Keratinocyte (primary cell): ENCODE data around the gene VOPP1. TPM values are rescaled to one million over a fixed set of nuclear protein-coding genes. Genes with fewer than 3 reads are reported as not detected.

Experiments used
- DNase-seq: peaks from one replicate; pipeline ENCODE4 v3.0.0-alpha.2; 2011; ENCODE audit warnings: low read depth, missing footprints, low spot score
- FAIRE-seq: peaks from 2 replicates; lab custom pipeline; 2011; peaks lifted over from hg19 to GRCh38; lab: Jason Lieb, UNC
- H2AFZ ChIP-seq: 2 replicates; pipeline ENCODE4 v1.6.0; 2012; ENCODE audit warnings: low read length, control low read depth, inconsistent platforms; ENCODE audit not compliant: control insufficient read depth
- H3K27ac ChIP-seq: 2 replicates; pipeline ENCODE4 v1.5.1; 2011; ENCODE audit warnings: low read length; ENCODE audit not compliant: control insufficient read depth, insufficient read depth
- H3K27me3 ChIP-seq: 3 replicates; pipeline ENCODE4 v1.6.0; 2011; ENCODE audit warnings: low read length; ENCODE audit not compliant: control insufficient read depth, insufficient read depth; ENCODE audit errors: extremely low read depth
- H3K36me3 ChIP-seq, 2 experiments: 2 replicates in 1 of 2; 3 replicates in 1 of 2; pipeline ENCODE4 v1.5.1; 2011; ENCODE audit warnings: low read length in 2 of 2, mild to moderate bottlenecking in 1 of 2; ENCODE audit not compliant: control insufficient read depth in 2 of 2, insufficient read depth in 2 of 2; ENCODE audit errors: extremely low read depth in 1 of 2
- H3K4me1 ChIP-seq: 3 replicates; pipeline ENCODE4 v1.5.1; 2011; ENCODE audit warnings: low read length; ENCODE audit not compliant: control insufficient read depth, insufficient read depth; ENCODE audit errors: extremely low read depth
- H3K4me2 ChIP-seq: 3 replicates; pipeline ENCODE4 v1.6.0; 2011; ENCODE audit warnings: low read depth, low read length; ENCODE audit not compliant: control insufficient read depth, insufficient read depth; ENCODE audit errors: extremely low read depth
- H3K4me3 ChIP-seq, 3 experiments: fragments of 200-600 bp in 1 of 3; sonication (generic) in 1 of 3; 2 replicates in 2 of 3; 3 replicates in 1 of 3; pipeline ENCODE4 v1.5.1; 2011 to 2016; ENCODE audit warnings: low read length in 3 of 3, mild to moderate bottlenecking in 3 of 3, control low read depth in 2 of 3, inconsistent platforms in 1 of 3, low read depth in 1 of 3, mixed read lengths in 1 of 3, mixed run types in 1 of 3, moderate library complexity in 1 of 3; ENCODE audit not compliant: control insufficient read depth in 2 of 3, insufficient read depth in 2 of 3; ENCODE audit errors: extremely low read depth in 1 of 3
- H3K79me2 ChIP-seq: 2 replicates; pipeline ENCODE4 v1.6.0; 2012; ENCODE audit warnings: low read length; ENCODE audit not compliant: control insufficient read depth, insufficient read depth
- H3K9ac ChIP-seq: 3 replicates; pipeline ENCODE4 v1.6.0; 2011; ENCODE audit warnings: low read length; ENCODE audit not compliant: control insufficient read depth, insufficient read depth; ENCODE audit errors: extremely low read depth
- H3K9me1 ChIP-seq: 3 replicates; pipeline ENCODE4 v1.6.0; 2011; ENCODE audit warnings: low read length; ENCODE audit not compliant: control insufficient read depth, insufficient read depth; ENCODE audit errors: extremely low read depth
- H3K9me3 ChIP-seq: 2 replicates; pipeline ENCODE4 v1.5.1; 2012; ENCODE audit warnings: low read depth, low read length; ENCODE audit not compliant: control insufficient read depth
- H4K20me1 ChIP-seq: 3 replicates; pipeline ENCODE4 v1.6.0; 2011; ENCODE audit warnings: low read length; ENCODE audit not compliant: control insufficient read depth, insufficient read depth; ENCODE audit errors: extremely low read depth
- EZH2 ChIP-seq: IDR thresholded peaks from one replicate; pipeline ENCODE4 v1.6.1; 2012; ENCODE audit warnings: inconsistent platforms, mild to moderate bottlenecking, low read length, moderate library complexity
- dilution Hi-C: fragments of 300-500 bp; cut with MboI; formaldehyde crosslinking; loops from one replicate; pipeline ENCODE4 v1.7.0; 2020; ENCODE audit warnings: low sequenced_read_pairs; ENCODE audit not compliant: extremely low pct_ligation_motif_present
- polyA plus RNA-seq, 5 experiments: library from polyadenylated mRNA; depleted of rRNA in 3 of 5; stranded (reverse) in 3 of 5; stranded (forward) in 1 of 5; unstranded in 1 of 5; fragments of >200 nt; gene quantifications; 1 replicate in 1 of 5; 2 replicates in 3 of 5; 3 replicates in 1 of 5; pipeline versions ENCODE4 v1.2.1 to v1.2.3, GENCODE V29; 2011 to 2012; ENCODE audit warnings: missing spikeins in 2 of 5, low read depth in 1 of 5, low replicate concordance in 1 of 5
- TF ChIP-seq, protein P1 (sequence below), 3 experiments: IDR thresholded peaks in 1 of 3; conservative IDR thresholded peaks in 1 of 3; optimal IDR thresholded peaks in 1 of 3; 2 replicates in 2 of 3; 3 replicates in 1 of 3; pipeline versions ENCODE3 to v1.5.1; 2011; ENCODE audit warnings: low read length in 3 of 3, mild to moderate bottlenecking in 3 of 3, moderate library complexity in 2 of 3, control low read depth in 1 of 3, inconsistent platforms in 1 of 3; ENCODE audit not compliant: insufficient read depth in 2 of 3; ENCODE audit errors: extremely low read depth in 1 of 3

The VOPP1 gene
- polyA plus RNA-seq, 1 donor (not counting 4 experiments of a cell fraction or from before 2014, with no cell fraction given), result 49.2 TPM

DNA sequence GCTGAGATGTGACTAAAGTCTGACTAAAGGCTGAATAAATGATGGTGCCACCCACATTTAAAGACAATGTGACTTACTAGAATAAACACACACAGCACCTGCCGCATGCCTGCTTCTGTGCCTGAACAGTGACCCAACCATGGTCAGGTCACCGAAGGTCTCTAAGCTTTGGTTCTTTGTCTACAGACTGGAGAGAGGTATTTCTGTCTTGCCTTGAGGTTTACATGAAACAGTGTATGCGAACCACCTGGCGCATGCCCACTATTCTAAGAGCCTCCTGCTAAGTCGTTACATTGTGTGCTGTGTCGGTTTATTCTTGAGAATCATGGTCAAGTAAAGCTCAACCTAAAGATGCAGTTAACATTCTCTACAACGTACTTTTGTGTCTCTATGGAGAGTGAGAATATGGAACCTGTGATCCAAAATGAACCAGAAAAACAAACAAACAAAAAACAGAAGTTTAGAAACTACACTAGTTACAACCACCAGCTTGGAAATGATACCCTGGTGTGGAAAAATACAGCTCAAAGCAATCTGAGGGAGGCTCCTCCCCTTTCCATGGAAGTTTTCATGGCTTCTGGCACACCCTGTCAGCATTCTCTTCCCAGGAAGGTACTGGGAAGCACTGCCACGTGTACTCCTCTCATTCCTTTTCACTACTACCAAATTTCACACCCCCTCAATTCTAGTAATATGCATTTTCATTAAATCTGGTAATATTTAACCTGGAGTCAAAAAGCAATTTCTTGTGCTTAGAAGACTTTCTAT, 40.0 kb downstream of the VOPP1 start:
- Histone ChIP-seq H3K27me3 (no peaks in the 10 kb centered on the region), H3K4me3 (no peak overlapping the region), H3K4me2 (no peak overlapping the region), H3K4me1 (peaks cover 37% of the 10 kb centered on the region), H3K9me3 (no peaks in the 10 kb centered on the region), H3K27ac (no peak overlapping the region), H3K36me3 (no peaks in the 10 kb centered on the region), H3K79me2 (peaks cover 72% of the 10 kb centered on the region), H4K20me1 (peaks cover 24% of the 10 kb centered on the region), H2AFZ (no peak overlapping the region), H3K9me1 (no peaks in the 10 kb centered on the region), H3K9ac (no peak overlapping the region)
- DNase-seq, result no peak
- no peak for TF ChIP-seq EZH2
- TF ChIP-seq, protein P1, sequence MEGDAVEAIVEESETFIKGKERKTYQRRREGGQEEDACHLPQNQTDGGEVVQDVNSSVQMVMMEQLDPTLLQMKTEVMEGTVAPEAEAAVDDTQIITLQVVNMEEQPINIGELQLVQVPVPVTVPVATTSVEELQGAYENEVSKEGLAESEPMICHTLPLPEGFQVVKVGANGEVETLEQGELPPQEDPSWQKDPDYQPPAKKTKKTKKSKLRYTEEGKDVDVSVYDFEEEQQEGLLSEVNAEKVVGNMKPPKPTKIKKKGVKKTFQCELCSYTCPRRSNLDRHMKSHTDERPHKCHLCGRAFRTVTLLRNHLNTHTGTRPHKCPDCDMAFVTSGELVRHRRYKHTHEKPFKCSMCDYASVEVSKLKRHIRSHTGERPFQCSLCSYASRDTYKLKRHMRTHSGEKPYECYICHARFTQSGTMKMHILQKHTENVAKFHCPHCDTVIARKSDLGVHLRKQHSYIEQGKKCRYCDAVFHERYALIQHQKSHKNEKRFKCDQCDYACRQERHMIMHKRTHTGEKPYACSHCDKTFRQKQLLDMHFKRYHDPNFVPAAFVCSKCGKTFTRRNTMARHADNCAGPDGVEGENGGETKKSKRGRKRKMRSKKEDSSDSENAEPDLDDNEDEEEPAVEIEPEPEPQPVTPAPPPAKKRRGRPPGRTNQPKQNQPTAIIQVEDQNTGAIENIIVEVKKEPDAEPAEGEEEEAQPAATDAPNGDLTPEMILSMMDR (optimal IDR thresholded peaks at IDR 0.05 in 1 of 3, IDR thresholded peaks at IDR 0.05 in 1 of 3, conservative IDR thresholded peaks at IDR 0.05 in 1 of 3; ENCODE audit: extremely low read depth in 1 of 3, insufficient read depth in 2 of 3, low read length in 3 of 3), result no peak
- peak; percentile 36 for FAIRE-seq
- dilution Hi-C loops, result no loop called here

DNA sequence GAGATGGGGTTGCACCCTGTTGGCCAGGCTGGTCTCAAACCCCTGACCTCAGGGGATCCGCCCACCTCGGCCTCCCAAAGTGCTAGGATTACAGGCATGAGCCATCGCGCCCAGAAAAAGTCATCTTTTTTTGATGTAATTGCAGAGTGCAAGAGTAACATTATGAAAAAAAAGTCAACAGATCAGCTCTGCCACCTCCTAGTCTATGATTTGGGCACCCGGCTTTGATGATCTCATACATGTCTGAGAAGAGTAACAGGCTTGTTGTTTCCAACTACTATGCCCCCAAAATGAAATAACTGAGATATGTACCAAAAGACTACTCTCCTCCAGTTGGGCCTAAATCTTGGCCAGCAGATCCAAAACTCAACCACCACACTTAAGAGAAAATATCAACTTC, 40.8 kb downstream of the VOPP1 start:
- FAIRE-seq, result no peak
- Histone ChIP-seq H3K4me1 (peaks cover 37% of the 10 kb centered on the region), H2AFZ (no peak overlapping the region), H3K9me1 (no peaks in the 10 kb centered on the region), H3K4me3 (no peak overlapping the region), H3K79me2 (peaks cover 72% of the 10 kb centered on the region), H3K36me3 (no peaks in the 10 kb centered on the region), H3K27ac (no peak overlapping the region), H4K20me1 (peaks cover 24% of the 10 kb centered on the region), H3K9ac (no peak overlapping the region), H3K4me2 (no peak overlapping the region), H3K27me3 (no peaks in the 10 kb centered on the region), H3K9me3 (no peaks in the 10 kb centered on the region)
- DNase-seq, result no peak
- no peak for TF ChIP-seq EZH2
- TF ChIP-seq, protein P1 (optimal IDR thresholded peaks at IDR 0.05 in 1 of 3, IDR thresholded peaks at IDR 0.05 in 1 of 3, conservative IDR thresholded peaks at IDR 0.05 in 1 of 3; ENCODE audit: extremely low read depth in 1 of 3, insufficient read depth in 2 of 3, low read length in 3 of 3), result no peak
- dilution Hi-C loops, result no loop called here
